Muscle layer of duodenum (tissue), 2 donors: ENCODE results near the gene JARID2.
A peak's percentile ranks its signal among the peaks of the same experiment; 100 is the strongest.

Source experiments
- H3K27ac ChIP-seq: one replicate; pipeline ENCODE4 v1.7.0; 2013; ENCODE audit warnings: mild to moderate bottlenecking, low read length
- H3K27me3 ChIP-seq: one replicate; pipeline ENCODE4 v1.7.0; 2013; ENCODE audit warnings: low read depth, mild to moderate bottlenecking, control low read depth, low read length
- H3K36me3 ChIP-seq, 2 donors: one replicate each; pipeline ENCODE4 v1.7.0; 2013; ENCODE audit warnings: low read length in 2 of 2, control low read depth in 1 of 2, mild to moderate bottlenecking in 1 of 2; ENCODE audit not compliant: insufficient read depth in 2 of 2, control insufficient read depth in 1 of 2
- H3K4me1 ChIP-seq, 2 donors: one replicate each; pipeline ENCODE4 v1.7.0; 2013; ENCODE audit warnings: low read length in 2 of 2, mild to moderate bottlenecking in 2 of 2, control low read depth in 1 of 2, moderate library complexity in 1 of 2; ENCODE audit not compliant: insufficient read depth in 2 of 2, control insufficient read depth in 1 of 2
- H3K4me3 ChIP-seq, 2 donors: one replicate each; pipeline ENCODE4 v1.7.0; 2013; ENCODE audit warnings: low read length in 2 of 2, low read depth in 1 of 2, mild to moderate bottlenecking in 1 of 2
- H3K9me3 ChIP-seq, 2 donors: one replicate each; pipeline ENCODE4 v1.7.0; 2013; ENCODE audit warnings: low read length in 2 of 2, control low read depth in 1 of 2, mild to moderate bottlenecking in 1 of 2; ENCODE audit not compliant: control insufficient read depth in 1 of 2
- donor health status: healthy.

Gene JARID2

DNA sequence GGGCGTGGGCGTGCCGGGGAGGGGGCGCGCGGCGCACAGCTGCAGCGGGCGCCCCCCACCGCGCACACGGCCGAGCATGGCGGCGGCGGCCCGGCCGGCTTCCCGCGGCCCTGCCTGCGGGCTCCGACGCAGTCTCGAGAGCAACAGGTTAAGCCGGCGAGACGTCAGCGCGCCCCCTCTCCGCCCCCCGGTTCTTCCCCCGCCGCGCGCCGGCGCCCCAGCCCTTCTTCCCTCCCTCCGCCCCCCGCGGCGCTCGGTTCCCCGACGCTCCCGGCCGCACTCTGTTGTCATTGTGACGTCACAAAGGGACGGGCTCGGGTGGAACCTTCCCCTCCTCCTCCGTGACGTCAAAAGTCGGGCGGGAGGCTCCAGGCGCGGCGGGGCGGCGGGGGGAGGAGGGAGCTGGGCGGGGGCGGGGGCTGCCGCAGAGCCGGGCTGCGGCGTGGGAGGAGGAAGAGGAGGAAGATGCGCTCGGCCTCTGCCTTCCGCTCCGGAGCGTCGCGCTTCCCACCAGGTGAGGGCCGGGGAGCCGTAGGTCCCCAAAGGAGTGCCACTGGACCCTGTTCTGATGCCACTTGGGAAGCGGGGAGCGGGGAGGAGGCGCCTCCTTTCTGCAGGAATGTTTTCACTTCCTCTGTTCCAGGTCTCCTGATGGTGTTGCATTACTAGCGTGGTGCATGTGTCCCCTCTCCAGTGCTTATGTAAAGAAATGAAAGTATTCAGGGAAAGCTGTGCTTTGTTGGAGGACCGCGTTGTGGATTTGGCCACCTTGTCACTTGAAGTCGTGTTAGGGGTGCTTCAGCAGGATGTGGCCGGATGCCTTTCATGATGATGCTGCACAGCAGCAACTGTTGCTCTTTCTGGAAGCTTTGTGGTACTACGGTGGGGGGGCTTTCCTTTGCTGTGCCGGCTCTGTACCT is 2.8 kb downstream of the JARID2 start:
- peaks cover 0 to 5% of the 10 kb centered on the region in 2 donors for H3K4me1 ChIP-seq

DNA sequence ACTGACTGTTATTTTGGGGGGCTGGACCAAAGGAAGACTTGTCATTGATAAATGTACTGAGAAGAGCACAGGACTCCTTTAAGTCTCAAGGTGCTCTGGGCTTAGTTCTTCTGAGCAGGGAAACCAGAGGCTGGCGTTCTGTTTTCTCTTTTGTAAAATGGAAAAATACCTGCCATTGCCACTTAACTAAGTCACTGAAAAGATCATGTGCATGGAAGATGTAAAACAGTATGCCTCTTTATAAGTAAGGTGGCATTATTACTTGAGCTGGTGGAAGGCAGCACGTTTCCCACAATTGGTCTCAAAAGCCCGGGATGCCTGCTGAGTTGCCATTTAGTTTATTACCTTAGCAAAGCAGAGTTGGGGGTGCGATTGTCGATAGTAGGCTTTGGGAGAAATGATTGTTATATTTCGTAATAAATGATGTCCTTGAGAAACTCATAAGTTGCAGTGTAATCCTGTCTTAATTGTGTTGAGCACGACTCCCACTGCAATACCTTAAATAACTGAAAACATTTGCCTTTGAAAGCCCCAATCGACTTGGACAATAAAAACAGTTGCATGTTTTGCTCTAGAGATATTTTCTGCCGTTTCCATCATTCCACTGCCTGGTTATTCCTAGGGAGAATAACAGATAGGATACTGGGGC is 3.6 kb downstream of the JARID2 start:
- Histone ChIP-seq H3K4me3 (peak overlapping the region; percentile 69 to 82), H3K27ac (peak overlapping the region; percentile 90), H3K9me3 (no peaks in the 10 kb centered on the region), H3K4me1 (peaks cover 0 to 5% of the 10 kb centered on the region in 2 donors), H3K36me3 (no peaks in the 10 kb centered on the region), H3K27me3 (no peaks in the 10 kb centered on the region)

More for the DNA sequence above, 2.8 kb downstream of the JARID2 start:
- Histone ChIP-seq H3K27me3 (no peaks in the 10 kb centered on the region), H3K27ac (peak overlapping the region; percentile 90), H3K4me3 (peak overlapping the region; percentile 69 to 82), H3K36me3 (no peaks in the 10 kb centered on the region), H3K9me3 (no peaks in the 10 kb centered on the region)

DNA sequence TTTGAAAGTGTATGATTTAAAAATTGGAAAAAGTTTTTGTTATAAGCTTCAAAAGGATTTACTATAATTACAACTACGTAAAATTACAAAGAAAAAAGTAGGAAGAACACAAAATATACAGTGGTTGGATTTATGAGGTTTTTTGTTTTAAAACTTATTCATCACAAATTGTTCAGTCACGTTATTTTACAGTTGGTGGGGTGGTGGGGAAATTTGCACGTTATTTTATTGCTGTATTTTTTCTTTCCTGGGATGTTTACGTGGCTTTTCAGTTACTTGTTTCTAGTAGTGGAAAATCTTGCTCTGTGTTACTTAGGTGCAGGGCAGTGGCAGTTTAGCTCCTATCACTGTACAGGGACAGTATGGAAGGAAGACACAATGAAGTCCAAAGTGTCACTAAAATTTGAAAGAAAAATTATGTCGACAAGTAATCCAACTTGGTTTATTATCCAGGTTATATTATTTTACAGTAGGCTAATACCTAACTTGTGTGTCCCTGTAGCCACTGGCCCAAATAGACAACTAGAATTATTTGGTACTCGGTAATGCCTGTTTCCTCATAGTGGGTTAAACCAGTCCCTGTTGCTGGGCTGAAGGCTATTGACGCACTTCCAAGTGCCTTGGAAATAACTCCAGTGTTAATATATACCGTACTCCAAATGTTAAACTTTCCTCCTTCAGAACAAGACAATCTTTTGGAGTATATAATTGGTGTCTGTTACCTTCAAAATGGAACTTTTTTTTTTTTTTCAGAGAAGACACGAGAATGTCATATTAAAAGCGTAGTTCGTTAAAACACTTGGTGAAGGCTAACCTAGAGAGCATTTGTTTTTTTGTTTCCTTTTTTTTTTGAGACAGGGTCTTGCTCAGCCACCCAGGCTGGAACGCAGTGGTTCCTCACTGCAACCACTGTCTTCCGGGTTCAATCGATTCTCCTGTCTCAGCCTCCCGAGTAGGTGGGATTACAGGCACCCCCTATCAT is 4.6 kb downstream of the JARID2 start:
- Histone ChIP-seq H3K27ac (no peak overlapping the region), H3K27me3 (no peaks in the 10 kb centered on the region), H3K9me3 (no peaks in the 10 kb centered on the region), H3K4me1 (peaks cover under 1 to 5% of the 10 kb centered on the region in 2 donors), H3K36me3 (no peaks in the 10 kb centered on the region), H3K4me3 (no peak overlapping the region)

DNA sequence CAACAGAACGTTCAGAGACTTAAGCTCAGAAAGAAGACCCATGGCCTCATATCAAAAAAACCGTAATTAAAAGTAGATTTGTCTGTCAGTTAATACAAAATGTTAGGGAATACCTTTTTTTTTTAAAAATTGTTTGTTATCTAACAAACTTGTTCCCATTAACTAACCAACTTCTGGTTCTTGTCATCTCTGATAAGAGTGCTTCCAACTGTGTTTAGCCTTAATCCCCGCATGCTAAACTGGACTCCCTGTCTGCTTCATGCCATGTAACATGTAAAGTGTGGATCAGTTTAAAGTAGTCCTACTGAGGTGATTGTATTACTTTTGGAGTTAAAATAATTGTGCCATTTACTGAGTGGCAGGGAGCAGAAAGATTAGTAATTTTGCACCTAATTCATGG is 6.3 kb downstream of the JARID2 start:
- H3K4me1 ChIP-seq: peaks cover 6 to 9% of the 10 kb centered on the region in 2 donors
- no peak overlapping the region for H3K4me3 ChIP-seq
- H3K9me3 ChIP-seq: no peaks in the 10 kb centered on the region
- H3K27ac ChIP-seq: no peak overlapping the region
- H3K27me3 ChIP-seq: no peaks in the 10 kb centered on the region
- H3K36me3 ChIP-seq: no peaks in the 10 kb centered on the region

DNA sequence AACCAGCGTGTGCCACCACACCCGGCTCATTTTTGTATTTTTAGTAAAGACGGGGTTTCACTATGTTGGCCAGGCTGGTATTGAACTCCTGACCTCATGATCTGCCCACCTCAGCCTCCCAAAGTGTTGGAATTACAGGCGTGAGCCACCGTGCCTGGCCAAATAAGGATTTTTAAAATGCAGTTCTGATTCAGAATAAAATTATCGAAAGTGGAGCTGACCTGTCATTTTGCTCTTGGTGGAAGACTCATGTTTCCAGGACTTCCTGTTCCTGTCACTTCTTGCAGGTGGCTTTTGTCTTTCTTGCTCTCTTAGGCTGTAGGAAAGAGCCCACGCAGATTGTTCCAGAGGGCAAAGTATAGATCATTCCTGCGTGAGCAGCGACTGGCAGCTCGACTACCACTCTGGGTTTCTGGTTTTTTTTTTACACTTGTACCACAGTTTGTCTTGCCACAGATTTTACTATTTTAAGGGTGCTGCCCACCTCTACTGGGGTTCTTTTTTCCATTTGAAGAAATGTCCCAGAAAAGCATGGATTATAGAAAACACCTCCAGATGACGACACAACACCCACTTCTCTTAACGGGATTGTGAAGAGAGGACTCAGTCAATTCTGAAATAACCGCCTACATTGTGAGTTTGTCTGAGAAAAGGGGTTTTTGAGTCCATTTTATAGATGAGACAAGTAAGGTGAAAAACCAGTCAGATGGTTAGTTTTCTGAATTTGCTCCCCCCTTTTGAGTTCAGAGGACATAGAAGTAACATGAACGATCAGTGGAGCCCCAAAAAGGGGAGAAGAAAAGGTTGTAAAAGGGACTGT is 7.5 kb downstream of the JARID2 start:
- no peaks in the 10 kb centered on the region for H3K27me3 ChIP-seq
- no peak overlapping the region for H3K27ac ChIP-seq
- no peak overlapping the region for H3K4me3 ChIP-seq
- no peaks in the 10 kb centered on the region for H3K36me3 ChIP-seq
- peaks cover 4 to 9% of the 10 kb centered on the region in 2 donors for H3K4me1 ChIP-seq
- H3K9me3 ChIP-seq: no peaks in the 10 kb centered on the region

DNA sequence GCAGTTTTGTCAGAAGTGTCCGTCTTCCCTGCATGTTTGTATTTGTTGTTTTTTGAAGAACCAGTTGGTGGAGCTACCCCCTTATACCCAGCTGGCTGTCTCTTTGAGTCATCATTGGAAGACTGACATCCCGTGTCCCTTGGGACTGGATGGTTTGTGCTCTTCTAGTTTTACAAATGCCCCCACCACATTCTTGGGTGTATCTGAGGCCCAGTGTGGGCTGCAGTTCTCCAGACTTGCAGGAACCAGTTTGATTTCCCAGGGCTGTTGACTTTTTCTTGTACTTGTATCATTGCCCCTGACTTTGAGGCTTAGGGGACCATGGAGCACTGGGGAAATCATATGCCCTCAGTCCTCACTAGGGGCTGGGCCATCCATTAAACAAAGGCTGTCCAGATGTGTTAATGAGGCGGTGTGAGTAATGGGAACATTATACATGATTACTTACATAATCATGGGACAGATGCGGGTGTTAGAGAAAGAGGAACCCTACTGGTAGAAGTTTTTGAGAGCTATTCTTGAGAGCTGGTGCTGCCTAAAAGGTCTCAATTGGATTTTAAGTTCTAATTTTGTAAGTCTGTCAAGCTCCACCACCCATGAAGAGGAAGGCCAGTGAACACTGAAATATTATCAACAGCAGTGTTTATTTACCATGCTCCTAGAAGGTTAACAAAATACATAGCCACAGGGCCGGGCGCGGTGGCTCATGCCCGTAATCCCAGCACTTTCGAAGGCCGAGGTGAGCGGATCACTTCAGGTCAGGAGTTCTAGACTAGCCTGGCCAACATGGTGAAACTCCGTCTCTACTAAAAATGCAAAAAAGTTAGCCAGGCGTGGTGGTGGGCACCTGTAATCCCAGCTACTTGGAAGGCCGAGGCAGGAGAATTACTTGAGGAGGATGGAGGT is 8.5 kb downstream of the JARID2 start:
- H3K4me1 ChIP-seq: peaks cover 9 to 12% of the 10 kb centered on the region in 2 donors
- no peaks in the 10 kb centered on the region for H3K36me3 ChIP-seq
- no peaks in the 10 kb centered on the region for H3K9me3 ChIP-seq
- no peaks in the 10 kb centered on the region for H3K27me3 ChIP-seq
- no peak overlapping the region for H3K4me3 ChIP-seq
- no peak overlapping the region for H3K27ac ChIP-seq

DNA sequence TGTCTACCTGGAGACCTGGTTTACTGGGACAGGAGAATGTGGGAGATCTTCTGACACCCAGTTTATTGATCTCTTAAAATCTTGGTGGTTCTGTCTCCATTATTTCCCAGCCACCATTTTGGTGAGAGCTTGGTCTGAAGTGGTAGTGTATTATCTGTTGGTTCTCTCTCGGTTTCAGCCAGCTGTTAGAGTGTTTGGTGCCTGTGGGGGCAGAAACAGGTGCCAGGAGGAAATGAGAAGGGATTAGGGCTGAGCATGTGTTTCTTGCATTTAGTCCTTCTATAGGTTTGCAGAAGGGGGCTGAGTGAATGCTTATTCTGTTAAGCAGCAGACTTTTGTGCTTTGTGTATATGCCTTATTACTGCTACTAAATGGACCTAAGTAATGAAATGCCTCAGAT is 9.6 kb downstream of the JARID2 start:
- Histone ChIP-seq H3K4me3 (no peak overlapping the region), H3K27me3 (no peaks in the 10 kb centered on the region), H3K9me3 (no peaks in the 10 kb centered on the region), H3K36me3 (no peaks in the 10 kb centered on the region), H3K4me1 (peaks cover 10 to 24% of the 10 kb centered on the region in 2 donors), H3K27ac (no peak overlapping the region)

DNA sequence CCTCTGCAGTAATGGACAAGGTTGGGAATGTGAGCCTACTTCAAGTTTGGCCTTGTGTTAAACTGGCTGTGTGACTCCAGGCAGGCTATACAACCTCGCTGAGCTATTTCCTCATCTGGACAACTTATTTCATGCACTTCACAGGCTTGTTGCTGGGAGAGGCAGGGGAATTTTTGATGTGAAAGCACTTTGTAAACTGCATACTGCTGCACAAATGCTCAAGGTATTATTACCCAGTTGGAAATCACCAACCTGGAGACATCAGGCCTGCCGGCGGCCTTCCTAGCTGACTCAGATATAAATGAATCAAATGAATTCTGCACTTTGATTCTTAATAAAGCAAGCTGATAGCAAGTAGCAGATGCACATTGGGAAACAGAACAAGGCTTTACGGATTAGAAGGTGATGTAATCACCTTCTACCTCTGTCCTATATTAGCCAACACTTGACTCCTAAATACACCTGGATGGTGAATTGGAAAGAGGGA is 10.1 kb downstream of the JARID2 start:
- no peaks in the 10 kb centered on the region for H3K27me3 ChIP-seq
- no peaks in the 10 kb centered on the region for H3K9me3 ChIP-seq
- H3K4me1 ChIP-seq: peaks cover 13 to 28% of the 10 kb centered on the region in 2 donors
- H3K4me3 ChIP-seq: no peak overlapping the region
- no peak overlapping the region for H3K27ac ChIP-seq
- no peaks in the 10 kb centered on the region for H3K36me3 ChIP-seq

DNA sequence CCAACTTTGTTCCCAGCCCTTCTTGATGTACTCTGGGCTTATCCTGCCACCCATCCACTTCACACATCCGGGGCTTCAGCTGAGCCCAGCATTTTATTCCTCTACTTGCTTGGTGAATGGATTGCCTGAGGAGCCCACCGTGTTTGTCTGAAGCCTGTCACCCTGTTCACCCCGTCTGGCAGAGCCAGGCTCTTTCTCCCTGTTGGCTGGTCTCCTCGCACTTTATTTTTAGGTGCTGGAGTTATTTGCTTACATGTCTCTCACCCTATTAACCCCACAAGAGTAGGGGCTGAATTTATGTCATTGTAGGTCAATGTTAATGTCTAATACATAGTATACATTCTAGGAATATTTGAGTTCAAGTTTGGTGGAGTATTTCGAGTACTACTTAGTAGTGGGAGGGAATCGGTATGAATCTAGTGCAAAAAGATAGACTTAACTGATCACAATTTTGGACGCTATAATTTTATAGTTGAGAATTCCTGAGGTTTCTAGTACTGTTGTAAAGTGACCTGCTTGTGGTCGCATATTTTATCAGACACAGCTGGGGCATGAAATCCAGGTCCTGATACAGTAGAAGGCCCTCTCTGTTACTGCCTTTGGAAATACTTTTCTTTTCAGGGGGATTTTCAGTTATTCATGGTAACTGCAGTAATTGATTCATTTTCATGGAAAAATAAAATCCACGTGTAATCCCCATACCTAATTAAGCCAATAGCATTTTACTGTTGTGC is 10.8 kb downstream of the JARID2 start:
- peaks cover 13 to 31% of the 10 kb centered on the region in 2 donors for H3K4me1 ChIP-seq
- no peaks in the 10 kb centered on the region for H3K36me3 ChIP-seq
- no peaks in the 10 kb centered on the region for H3K27me3 ChIP-seq
- H3K27ac ChIP-seq: no peak overlapping the region
- no peak overlapping the region for H3K4me3 ChIP-seq
- H3K9me3 ChIP-seq: no peaks in the 10 kb centered on the region
